GM18868 (cell line): ENCODE data around the gene ADAM15.

Experiments
- ATAC-seq: cut with Tn5 transposase; IDR thresholded peaks from one replicate; pipeline ENCODE4 v1.9.1; 2021; ENCODE audit warnings: mild to moderate bottlenecking, moderate library complexity; ENCODE audit not compliant: unreplicated experiment

ADAM15 gene

DNA sequence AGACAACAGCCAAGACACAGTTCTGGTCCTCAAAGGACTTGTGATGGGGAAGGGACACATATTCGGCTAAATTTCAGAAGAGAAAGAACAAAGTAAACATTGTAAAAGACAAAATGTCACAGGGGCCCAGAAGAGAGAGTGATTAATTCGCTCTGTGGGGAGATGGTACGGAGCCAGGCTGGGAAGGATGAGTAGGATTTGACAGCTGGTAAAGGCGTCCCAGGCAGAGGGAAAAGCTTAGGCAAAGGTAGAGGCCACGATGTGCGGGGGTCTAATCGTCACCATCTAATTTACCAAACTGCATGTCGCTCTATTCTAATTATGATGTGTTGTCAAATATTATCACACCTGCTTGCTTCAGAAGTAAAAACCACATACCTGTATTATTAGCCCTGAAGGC lies 59.3 kb downstream of the ADAM15 start:
- ATAC-seq: no peak

DNA sequence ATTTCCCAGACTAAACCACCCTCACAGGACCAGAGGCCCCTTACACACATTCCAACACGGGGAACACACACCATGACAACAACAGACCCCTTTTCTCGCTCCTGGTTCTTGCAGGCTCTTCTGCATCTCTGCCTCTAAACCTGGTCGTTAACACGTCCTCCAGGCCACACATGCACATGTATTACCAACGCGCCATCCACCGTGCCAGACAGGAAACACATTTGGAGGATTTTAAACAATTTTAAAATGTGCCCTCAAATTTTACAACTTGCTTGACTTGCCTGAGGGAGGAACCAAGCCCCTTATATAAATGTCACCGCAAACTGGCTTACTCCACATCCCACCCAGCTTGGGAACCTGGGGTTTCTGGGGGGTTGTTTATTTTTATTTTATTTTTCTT lies 59.7 kb downstream of the ADAM15 start:
- ATAC-seq: no peak
